ENCODE data around the gene STARD7.
"Not testable (repeated sequence)": the region's sequence is repeated elsewhere in the genome, so short reads cannot be mapped to it uniquely, and the experiment has no call there.

The STARD7 gene, protein sequence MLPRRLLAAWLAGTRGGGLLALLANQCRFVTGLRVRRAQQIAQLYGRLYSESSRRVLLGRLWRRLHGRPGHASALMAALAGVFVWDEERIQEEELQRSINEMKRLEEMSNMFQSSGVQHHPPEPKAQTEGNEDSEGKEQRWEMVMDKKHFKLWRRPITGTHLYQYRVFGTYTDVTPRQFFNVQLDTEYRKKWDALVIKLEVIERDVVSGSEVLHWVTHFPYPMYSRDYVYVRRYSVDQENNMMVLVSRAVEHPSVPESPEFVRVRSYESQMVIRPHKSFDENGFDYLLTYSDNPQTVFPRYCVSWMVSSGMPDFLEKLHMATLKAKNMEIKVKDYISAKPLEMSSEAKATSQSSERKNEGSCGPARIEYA

DNA sequence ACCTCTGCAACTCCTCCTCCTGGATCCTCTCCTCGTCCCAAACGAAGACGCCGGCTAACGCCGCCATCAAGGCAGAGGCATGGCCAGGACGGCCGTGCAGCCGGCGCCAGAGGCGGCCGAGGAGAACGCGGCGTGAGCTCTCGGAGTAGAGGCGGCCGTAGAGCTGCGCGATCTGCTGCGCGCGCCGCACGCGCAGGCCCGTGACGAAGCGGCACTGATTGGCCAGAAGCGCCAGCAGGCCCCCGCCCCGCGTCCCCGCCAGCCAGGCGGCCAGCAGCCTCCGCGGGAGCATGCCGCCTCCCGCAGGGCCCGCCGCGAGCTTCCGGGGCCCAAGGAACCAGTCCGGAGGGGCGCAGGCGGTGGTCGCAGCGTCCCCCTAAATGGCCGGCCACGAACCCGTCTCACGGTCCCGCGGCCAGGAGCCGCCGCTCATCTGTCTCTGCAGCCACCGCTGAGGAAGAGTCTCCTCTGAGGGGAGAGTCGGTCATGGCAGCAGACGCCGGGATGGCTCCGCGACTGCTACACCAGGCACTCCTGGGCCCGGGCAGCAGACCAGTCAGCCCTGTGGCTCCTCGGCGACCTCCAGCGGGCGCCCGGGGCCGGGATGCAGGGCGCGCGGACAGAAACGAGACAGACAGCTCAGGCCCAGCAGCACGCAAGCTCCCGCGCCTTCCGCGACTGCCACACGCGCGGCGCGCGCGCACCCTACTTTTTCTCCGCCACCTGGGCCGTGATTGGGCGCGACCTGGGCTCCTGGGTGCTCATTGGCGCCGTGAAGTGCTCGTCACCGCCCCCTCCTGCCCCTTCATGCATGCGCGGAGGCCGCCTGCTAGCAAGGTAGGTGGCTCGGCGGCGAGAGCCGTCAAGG is at the start of gene STARD7:
TSS of gene STARD7 (minus strand) at position 685 of the 868 bp plus-strand sequence. CDS start at position 292, 393 bp downstream.
- DNase-seq = peak; percentile 95 to 99

DNA sequence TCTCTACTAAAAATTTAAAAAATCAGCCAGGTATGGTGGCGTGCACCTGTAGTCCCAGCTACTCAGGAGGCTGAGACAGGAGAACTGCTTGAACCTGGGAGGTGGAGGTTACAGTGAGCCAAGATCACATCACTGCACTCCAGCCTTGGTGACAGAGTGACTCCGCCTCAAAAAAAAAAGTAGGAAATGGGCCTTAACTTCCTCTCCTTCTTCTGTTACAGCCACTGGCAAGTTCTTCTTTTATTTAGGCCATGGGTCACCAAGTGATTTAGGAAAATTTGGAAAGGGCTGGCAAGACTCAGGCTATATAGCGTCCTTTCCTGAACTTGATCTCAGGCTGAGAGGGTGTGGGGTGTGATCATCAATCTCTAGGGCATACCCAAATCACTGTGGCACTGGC is 49.1 kb upstream of the STARD7 start:
- DNase-seq = not testable (repeated sequence)

DNA sequence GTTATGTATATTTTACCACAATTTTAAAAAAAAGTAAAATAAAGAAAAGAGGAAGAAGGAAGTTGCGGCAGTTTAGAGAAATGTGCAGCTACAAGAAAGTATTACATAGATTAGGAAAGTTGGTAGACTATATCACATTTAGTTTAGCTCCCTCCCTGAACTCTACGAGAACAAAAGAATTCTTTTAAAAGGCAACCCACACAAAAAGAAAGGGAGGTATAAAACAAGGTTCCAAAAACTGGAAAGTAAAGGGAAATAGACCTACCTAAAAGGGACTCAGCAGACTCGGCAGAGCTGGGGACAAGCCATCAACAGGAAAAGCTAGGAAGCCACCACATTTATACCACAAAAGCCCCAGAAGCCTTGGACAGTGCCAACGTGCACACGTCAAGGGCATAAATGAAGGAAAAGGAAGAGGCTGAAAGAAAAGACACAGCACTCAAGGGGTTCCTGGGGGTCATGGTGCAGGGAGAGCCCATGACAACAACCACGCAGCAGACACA is 48.0 kb upstream of the STARD7 start:
- DNase-seq = no peak

DNA sequence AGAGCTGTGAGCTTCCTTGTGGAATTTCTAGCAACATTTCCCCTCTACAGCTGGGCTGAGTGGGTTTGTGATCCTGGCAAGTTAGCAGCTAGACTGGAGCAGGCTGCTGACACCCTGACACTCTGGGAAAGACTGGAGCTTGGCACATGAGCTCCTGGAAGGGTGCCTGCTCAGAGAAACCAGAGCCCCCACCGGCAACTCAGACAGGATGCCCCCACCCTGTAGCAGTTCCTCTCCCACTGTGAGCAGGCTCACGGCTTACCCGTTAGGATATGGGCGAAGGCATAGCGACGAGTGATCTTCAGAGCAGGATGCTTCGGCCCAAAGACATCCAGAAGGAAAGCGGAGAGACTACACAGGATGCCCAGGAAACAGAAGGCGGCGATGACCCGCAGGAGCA is 45.9 kb upstream of the STARD7 start:
- DNase-seq = no peak

DNA sequence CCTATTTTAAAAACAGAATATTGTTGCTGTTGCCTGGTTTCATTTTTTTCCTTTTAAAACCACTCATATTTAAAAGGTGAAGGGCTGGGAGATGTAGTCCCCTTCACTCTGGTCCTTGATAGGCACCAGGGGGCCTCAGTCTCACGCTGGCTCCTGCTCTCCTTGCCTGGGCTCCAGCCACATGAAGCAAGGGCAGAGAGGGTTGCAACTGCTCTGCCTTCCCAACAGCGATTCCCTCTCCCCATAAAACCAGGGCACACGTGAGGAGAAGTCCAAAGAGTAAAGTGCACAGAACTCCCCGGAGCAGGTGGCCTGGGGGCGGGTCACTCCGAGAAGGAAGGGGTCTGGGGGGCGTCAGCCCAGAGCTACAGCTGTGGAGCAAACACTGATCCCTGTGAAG is 44.4 kb upstream of the STARD7 start:
- DNase-seq = no peak

DNA sequence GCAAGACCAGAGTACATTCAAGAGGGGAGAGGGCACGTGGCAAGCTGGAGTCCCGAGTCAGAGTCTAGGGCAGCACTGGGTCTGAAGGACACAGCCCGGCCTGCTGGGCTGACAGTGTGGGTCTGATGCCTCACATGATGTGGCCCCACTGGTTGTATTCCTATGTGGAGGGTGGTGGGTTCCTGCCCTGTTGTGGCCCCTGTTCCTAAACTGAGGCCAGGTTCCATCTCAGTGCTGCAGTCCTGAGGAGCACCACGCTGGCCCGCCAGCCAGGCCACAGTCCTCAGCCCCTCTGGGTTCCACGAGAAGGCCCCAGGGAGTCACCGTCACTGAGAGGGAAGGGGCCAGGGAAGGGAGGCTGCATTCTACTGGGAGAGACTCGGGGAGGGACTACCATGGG is 43.9 kb upstream of the STARD7 start:
- DNase-seq = no peak

DNA sequence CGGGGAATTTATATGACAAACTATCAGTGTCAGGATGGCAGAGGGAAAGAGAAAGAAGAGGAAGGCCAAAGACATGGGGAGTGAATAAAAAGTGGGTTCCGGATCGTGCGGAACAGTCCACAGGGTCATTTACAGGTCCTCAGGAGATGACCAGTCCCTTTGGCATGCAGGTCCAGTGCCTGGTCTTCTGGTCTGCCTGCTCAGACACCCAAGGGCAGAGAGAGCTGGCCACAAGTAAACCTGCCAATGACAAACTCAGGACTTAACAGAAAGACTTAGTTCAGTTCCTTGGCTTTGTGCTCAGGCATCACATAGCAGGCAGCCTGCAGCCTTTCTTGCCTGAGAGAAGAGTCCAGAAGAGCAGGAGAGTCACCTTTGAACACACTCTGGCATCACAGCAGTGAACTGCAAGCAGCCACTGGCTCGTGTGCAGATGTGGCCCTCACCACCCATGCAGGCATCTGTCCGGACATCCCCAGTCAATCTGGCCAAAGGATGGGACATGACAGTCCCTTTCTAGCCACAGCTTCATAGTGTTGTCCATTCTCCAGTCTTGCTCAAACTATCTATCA is 43.2 kb upstream of the STARD7 start:
- DNase-seq = peak in 1 of 2 experiments; percentile 26

DNA sequence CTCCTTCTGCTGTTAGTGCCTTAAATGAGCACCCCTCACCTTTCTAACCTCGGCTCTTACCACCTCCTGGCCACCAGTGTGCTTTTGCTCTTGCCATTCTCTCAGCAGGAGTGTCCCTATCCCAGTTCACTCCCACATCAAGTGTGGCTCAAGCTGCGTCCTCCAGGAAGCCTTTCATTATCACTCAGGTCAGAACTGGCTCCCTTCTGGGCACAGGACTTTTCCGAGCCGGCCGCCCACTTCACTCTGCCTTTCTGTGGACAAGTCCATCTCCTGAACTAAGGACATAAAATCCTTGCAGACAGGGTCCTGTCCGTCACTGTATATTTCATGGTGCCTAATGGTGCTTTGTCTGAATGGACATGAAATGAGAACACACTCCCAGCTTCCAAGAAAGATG is 41.6 kb upstream of the STARD7 start:
- no peak for DNase-seq

DNA sequence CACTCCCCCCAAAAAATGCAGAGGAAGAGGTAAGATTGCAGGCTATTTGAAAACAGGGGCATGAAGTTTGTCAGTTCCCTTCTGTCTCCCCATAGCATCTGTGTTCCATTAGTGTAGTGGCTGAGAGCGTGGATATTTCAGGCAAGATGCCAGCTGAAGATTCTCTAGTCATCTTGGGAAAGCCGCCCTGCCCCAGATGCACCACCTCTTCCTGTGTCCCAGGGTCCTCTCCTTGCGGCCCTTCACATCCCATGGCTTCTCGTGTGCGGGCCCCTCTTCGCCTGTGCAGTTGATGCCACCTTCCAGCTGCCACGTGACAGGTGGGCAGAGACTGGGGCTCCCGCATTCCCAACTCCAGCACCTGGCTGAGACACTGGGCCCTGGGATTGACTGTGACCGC is 41.0 kb upstream of the STARD7 start:
- no peak for DNase-seq

DNA sequence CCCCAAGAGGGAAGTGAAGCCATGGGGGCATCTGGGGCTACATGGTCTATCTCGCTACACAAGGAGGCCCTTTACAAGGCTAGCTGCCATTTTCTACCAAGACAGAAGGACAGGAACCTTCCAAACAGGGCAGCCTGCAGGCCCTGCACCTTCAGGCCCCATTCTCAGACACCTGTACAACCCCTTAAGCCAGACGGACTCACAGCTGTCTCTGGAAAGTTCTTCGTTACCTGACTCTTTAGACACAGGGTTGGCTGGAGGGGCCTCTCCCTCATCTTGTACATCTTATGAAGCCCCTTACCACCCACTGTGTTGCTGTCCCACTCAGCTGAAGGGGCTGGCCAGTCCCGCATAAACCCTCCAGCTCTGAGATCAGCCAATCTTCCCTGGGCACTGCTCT is 40.0 kb upstream of the STARD7 start:
- no peak for DNase-seq

DNA sequence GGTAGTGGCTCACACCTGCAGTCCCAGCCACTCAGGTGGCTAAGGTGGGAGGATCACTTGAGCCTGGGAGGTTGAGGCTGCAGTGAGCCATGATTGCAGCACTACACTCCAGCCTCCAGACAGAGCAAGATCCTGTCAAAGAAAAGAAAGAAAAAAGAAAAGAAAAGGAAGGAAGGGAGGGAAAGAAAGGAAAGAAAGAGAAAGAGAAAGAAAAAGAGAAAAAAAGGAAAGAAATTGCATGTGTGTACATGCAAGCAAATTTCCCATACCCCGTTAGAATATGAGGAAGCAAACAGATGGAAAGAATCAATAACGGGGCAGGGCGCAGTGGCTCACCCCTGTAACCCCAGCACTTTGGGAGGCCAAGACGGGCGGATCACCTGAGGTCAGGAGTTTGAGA is 39.3 kb upstream of the STARD7 start:
- no peak for DNase-seq

DNA sequence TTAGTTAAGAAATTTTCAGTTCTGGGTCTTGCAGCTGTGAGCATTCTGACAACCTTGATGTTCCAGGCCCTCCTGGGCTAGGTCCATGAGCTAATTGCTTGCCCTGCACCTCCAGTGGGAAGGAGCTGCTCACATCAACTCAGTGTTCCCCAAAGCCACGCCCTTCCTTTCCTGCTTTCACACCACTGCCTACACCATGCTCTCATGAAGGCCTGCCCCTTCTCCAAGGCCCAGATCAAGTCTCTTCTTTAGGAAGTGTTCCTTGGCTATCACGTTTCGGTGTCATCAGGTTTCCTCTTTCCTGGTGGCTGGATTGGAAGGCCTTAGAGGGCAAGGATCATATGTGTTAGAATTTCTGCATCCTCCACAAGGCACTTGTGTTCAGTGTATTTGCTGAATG is 38.4 kb upstream of the STARD7 start:
- DNase-seq = no peak

DNA sequence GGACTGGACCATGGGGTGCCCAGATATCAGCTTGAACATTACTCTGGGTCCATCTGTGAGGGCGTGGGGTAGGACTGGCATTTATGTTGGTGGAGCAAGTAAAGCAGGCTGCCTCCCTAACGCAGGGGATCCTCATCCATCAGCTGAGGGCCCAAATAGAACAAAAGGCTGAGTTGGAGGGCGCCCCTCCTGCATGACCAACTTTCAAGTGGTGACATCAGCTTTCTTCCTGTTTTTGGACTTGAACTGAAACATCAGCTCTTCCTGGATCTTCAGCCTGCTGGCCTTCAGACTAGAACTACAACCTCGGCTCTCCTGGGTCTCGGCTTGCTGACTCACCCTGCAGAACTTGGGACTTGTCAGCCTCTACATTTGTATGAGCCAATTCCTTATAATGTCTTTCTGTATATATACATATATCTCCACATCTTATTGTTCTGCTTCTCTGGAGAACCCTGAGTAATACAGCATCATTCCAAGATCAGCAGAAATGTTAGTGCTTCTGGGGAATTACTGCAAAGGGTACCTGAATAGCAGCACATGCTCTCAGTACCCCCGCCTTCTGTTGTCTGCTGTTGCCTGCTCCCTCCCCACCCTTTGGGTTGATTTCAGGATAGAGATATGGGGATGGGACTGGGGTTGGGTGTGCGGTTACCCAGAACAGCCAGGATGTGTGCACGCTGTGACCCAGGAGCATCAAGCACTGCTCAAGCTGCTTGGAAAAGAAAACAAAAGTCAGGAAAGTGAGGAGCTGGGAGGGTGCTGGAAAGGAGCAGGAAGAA is 37.2 kb upstream of the STARD7 start:
- no peak for DNase-seq

DNA sequence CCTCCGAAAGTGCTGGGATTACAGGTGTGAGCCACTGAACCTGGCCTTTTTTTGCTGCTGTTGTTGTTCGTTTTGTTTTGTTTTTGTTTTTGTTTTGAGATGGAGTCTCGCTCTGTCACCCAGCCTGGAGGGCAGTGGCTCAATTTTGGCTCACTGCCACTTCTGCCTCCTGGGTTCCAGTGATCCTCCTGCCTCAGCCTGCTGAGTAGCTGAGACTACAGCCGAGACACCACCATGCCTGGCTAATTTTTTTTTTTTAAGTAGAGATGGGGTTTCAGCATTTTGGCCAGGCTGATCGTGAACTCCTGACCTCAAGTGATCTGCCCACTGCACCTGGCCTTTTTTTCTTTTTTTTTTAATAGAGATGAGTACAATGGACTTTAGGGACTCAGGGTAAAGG is 35.2 kb upstream of the STARD7 start:
- DNase-seq = no peak

DNA sequence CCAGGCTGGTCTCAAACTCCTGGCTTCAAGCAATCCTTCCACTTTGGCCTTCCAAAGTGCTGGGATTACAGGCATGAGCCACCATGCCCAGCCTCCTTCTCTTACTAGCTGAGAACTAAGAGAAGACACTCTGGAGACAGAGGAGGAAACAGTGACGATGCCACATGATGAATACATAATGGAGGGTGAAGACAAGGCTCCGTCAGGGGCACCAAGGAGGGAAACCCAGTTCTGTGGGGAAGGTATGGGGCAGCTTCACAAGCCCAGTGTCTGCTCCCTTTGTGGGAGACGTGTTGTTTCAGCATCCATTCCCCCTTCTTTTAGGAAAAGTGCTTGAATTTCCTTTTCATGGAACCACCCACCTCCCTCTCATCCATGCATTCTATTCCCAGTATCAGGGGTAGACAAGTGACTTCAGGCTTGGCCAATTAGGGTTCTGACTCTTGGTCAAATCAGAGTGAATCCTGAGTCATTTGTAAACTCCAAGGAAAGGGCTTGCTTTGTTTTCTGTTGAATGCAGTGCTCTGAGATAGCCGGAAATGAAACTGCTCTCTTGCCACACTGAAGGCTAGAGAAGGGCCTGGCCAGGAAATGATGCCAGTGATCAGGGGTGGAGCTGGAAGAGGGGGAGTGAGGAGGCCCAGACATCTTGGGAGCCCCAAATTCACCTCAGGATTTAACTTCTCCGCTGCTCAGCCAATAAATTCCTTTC is 33.4 kb upstream of the STARD7 start:
- no peak for DNase-seq

DNA sequence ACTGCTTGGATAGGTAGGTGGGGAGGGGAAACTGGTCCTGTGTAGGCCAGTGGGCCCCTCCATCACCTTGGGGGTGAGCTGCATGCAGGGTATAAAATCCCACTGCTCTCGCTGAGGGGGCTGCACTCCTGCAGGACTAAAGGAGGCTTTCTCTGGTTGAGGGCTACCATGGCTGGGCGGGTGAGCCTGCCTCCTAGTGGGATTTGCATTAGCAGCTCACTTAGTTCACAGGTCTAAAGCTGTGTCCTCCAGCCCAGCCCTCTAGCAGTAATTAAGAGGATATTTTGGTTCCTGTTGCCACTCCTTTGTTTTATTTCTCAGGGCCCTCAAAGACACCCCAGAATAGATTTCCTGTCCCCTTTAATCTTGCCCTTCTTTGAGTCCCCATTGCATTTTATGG is 32.6 kb upstream of the STARD7 start:
- peak in 1 of 2 experiments; percentile 5 for DNase-seq

DNA sequence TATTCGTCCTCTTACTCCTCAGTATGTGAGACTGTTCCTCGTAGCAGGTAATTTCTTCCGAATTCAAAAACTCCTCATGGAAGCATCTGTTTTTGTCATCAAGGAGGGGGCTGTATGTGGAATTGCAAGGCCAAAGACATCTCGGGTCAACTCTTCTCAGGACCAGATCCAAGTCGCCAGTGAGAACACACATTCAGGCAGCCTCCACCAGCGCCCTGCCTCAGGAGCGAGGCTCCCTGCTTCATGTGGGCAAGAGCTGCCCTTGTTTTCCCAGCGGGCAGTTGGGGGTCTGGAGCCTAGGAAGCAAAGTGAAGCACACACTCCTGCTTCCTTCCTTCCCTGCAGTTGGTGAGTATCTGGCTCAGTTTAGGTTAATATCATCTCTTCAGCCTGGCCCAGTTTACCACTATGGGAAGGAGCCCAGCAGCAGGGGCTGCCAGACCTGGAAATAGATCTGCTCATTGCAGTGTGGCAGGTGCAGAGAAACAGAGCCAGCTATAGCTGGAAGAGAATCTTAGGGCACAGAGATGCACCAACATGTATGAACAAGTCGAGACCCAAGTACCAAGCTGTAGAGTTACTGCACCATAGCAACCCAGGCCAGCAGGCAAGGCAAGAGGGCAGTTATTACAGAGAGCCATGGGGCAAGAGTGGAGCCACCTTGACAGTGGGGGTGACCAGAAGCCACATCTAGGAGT is 31.9 kb upstream of the STARD7 start:
- no peak for DNase-seq

DNA sequence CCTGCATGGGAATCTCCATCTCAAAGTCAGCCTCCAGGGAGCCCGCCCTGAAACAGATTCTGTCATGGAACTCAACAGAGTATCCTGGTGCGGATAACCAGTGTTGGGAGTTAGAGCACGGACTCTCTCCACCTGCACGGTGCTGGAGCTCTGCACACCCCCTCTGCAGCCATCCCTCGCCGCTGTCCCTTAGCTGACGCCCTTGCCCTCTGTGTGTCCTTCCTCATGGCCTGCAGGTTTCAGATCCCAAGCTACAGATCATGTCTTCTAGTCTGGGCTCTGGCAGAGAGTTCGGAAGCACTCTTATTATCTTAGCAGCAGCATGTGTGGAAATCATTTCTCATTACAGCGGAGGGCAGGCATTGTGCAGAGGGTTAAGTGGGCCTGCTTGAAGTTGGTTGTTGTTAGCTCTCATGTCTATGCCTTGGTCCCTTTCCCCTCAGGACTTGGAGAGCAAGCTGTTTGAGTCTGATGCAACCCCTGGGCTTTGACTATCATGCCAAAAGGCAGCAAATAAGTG is 31.2 kb upstream of the STARD7 start:
- no peak for DNase-seq

DNA sequence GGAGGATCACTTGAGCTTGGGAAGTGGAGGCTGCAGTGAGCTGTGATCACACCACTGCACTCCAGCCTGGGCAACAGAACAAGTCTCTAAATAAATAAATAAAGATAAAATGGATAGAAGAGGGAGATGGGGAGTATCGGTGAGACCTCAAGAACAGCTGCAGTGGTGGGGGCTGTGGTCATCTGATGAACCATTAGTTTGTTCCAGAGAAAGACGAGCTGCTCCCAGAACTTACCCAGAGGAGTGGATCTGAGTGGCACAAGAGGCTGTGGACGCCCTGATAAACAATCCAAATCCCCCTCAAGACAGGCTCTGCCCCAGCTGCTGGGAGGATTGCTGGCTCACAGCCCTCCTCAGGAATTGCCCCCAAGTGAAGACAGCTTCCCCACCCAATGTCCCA is 30.5 kb upstream of the STARD7 start:
- no peak for DNase-seq

DNA sequence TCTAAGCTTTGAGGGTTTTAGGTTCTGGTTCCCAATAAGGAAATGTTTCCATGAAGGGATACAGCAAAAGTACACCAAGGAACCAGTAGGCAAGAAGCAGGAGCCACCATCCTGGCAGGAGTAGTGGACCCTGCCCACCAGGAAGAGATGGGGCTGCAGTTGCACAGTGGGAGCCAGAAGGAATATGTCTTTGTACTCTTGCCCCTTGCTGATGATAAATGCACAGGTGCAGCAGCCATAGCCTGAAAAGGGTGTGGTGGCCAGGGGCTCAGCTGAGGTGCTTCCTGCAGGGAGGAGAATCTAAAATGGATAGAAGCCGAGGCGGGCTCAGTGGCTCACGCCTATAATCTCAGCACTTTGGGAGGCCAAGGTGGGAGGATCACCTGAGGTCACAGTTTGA is 29.6 kb upstream of the STARD7 start:
- DNase-seq = no peak

DNA sequence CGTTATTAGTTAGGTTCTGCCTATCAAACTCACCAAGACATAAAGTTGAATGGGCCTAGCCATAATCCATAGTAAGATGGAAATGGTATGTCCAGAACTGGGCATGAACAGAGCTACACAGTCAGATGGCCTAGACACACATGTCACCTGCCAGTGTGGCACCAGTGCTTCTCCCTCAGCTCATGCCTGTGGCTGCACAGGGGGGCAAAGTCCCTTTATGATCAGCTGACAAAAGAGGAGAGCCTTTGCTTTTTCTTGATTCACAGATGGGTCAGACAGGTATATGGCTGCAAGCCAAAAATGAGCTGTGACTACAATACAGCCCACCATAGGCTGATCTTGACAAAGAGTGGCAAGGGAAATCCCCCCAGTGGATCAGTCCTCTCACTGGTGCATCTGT is 28.3 kb upstream of the STARD7 start:
- no peak for DNase-seq
